ENCODE results near the gene LRP1B.
A peak's percentile ranks its signal among the peaks of the same experiment; 100 is the strongest.
"Not testable (repeated sequence)": the region's sequence is repeated elsewhere in the genome, so short reads cannot be mapped to it uniquely, and the experiment has no call there.

The LRP1B gene

GRCh38 chr2:141048951-141049350 lies 1081.9 kb downstream of the LRP1B start:
- no peak for DNase-seq

DNA sequence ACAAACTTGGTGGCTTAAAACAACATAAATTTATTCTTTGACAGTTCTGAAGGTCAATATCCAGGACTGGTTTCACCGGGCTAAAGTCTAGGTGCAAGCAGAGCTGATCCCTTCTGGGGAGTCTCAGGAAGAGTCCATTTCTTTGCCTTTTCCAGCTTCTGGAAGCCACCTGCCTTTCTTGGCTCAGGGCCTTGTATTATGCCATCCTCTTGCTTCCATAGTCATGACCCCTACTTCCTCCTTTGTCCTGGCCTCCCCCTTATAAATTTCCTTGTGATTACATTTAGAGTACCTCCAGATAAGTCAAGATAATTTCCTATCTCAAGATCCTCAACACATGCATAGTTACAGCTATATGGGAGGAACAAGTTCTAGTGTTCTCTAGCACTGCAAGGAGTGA lies 1089.5 kb downstream of the LRP1B start:
- no peak for DNase-seq

GRCh38 chr2:141038341-141038740 lies 1092.5 kb downstream of the LRP1B start:
- DNase-seq = no peak

GRCh38 chr2:141037361-141037760 lies 1093.5 kb downstream of the LRP1B start:
- no peak for DNase-seq

GRCh38 chr2:141035846-141036420 lies 1094.9 kb downstream of the LRP1B start:
- DNase-seq = no peak

- peak in 6 of 58 donors; percentile 1 to 11 (median 2) for DNase-seq
These were observed 1101.3 kb downstream of the LRP1B start for GRCh38 chr2:141029428-141030078.

DNA sequence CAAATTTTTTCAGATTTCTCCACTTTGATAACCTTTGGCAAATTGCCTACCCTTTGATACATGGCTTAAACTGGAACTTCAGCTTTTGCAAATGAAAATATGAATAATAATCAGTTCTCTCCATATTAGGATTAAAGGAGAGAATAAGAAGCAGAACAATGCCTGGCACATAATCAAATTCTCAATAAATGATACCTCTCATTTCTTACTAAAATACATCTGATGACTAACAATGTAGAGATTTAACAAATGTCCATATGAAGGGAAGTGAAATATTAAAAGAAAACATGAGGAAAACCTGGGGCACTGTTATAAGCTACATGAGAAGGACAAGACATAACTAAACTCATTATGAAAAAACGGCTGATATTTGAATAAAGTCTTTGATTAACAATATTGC lies 1103.6 kb downstream of the LRP1B start:
- no peak for DNase-seq

DNA sequence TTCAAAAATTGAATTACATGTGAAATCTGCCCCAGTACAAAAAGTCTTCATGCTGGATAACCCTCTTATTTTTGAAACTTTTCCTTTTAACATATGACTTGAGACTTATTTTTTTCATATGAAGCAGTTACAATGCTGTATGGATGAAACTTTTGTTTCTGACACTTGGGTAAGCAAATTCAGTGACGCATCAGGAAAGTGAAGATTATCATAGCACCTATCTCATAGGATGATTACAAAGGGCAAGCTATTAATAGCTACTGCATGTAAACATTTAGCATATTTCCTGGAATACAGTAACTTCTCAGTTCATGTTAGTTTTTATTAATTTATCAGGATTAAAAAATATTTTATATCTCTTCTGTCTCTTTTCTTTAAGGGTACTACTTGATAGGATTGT lies 1109.2 kb downstream of the LRP1B start:
- DNase-seq = no peak

GRCh38 chr2:141021109-141021508 lies 1109.7 kb downstream of the LRP1B start:
- DNase-seq = no peak

- no peak for DNase-seq
These were observed 1110.5 kb downstream of the LRP1B start for GRCh38 chr2:141020346-141020745.

DNA sequence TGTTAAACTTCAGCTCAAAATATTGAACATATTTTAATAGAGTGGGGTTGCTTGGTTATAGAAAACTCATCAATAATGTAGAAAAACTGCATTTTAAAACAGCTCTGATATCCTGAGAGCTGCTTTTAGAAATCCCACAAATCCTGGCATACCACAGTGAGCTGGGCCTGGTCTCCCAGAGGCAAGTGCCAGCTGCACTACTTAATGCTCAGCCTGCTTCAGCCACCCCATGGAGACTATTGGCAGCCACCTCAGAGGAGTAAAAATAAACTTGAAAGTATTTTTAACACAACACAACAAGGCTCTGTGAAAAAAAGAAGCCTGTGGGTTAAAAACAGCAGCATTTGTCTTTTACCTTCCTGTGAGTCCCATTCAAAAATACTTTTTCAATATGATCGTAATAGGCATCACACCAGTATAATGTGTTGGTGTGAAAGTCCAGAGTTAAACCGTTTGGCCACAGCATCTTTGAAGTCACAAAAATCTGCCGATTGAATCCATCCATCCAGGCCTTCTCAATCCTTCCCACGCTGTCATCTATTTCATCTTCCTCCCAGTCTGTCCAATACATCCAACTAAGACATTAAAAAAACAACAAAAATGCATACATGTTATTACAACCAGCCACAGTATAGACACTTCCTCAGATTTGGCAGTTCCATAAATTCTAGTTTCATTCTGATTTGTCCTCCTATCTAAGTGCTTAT lies 1115.3 kb downstream of the LRP1B start:
- peak in 50 of 58 donors; percentile 5 to 84 (median 40) for DNase-seq

GRCh38 chr2:141003967-141004657 lies 1126.7 kb downstream of the LRP1B start:
- no peak for DNase-seq

GRCh38 chr2:141001750-141002149 lies 1129.1 kb downstream of the LRP1B start:
- no peak for DNase-seq

DNA sequence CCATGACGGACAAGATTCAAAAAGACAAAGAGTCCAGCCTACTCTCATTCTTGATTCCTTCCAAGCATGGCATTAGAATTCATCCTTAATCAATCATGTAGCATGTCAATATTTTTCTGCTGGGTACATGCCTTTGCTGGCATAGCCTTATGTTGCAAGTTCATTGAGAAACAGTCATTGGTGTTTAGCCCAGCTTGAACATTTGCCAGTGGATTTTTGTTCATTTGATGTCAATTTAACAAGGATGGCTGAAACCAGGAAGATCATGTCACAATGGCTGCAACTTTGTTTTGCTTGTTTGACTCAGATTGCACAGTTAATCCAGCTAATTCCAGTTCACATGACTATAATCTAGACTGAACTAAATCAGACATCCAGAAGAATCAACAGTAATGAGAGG lies 1132.2 kb downstream of the LRP1B start:
- no peak for DNase-seq

GRCh38 chr2:140998017-140998416 lies 1132.8 kb downstream of the LRP1B start:
- DNase-seq = no peak

DNA sequence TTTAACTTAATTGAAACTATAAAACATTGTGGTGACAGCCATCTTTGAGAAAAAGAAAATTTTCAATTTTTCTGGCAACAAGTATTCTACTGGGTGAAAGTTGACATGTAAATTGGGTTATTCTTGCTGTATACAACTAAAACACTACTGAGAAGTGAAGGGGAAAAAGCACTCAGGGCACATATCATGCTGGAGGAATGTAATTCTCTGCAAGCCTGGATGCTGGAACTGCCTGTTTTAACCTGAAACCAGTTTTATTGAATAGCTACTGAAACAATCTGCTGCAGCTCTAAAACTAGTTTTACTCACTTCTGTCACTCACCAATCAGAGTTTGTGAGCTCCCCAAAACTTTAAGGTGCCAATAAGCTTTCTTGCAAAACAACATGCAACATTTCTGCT lies 1136.0 kb downstream of the LRP1B start:
- DNase-seq = no peak

DNA sequence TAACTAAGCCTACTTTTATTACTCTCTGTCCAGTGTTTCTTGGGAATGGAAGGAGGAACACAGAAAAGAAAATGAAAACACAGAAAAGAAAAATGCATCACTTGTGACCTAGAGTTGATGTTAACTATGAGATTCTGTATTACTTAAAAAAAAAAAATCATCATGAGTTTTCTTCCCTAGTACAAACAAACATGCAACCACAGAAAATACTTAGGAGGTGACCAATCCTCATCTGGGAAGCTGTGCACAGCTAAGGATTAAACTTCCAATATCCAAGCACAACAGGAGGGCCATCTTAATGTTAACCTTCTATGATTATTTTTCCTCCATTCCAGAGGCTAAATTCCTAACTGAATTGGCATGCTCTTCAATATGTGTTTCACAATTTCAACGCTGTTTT lies 1140.4 kb downstream of the LRP1B start:
- DNase-seq = no peak

DNA sequence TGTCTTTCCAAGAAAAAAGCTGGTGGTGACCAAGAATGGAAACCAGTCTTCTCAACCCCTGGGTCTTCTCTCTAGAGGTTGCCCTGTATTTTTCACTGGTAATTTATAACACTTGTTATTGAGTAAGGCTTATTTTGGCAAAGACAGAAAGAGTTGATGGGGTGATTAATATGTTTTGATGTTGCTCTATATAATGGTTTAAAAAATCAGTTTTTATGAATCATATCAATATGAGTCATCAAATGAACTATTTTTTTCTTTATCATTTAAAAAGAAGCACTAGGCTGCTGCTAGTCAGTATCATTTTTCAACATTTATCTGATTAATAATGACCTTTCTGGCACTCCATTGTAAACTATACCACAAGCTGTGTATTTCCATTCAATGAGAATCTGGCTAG lies 1142.2 kb downstream of the LRP1B start:
- DNase-seq = no peak

DNA sequence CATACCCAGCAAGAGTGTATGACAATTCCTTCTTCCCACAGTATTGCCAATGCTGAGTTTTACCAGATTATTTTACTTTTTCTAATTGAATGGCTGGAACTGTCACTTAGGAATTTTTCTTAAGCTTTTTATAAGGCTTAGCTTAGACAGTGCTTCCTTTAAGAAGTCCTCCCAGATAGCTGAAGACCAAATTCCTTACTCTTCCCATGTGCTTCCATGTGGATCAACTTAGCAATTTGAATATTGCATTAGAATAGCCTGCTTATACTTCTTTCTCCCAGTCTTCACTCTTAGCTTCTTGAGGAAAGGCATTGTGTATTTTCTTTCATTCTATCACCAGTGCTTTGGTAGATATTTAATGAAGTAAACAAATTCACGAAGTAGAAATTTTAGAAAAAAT lies 1144.4 kb downstream of the LRP1B start:
- no peak for DNase-seq

DNA sequence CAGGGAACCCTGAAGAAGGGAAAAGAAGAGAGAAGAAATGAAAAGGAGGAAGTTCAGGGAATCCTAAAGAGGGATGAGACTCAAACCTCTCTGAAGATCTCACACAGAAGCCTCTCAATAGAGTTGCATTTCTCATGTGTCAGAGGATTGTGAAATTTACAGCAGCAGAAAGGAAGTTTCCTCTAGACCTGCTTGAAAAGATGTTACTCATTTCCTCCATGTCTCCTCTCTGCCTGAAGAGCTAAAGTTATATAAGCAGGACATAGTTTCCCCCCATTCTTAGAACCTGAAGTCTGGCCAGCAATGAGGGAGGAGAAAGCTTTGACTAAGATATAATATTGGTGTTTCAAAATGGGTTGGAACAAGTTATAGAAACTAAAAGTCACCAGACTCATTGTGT lies 1155.6 kb downstream of the LRP1B start:
- DNase-seq = no peak

GRCh38 chr2:140972724-140973123 lies 1158.1 kb downstream of the LRP1B start:
- DNase-seq = no peak

DNA sequence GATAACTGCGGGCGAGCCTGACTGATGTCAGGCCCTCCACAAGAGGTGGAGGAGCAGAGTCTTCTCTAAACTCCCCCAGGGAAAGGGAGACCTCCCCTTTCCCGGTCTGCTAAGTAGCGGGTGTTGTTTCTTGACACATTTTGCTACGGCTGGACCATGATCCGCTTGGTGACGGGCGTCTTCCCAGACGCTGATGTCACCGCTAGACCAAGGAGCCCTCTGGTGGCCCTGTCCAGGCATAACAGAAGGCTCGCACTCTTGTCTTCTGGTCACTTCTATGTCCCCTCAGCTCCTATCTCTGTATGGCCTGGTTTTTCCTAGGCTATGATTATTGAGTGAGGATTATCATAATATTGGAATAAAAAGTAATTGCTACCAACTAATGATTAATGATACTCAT lies 1166.5 kb downstream of the LRP1B start:
- DNase-seq = not testable (repeated sequence)

Data from anterior cingulate cortex (tissue), 58 donors.